Colonic mucosa (tissue), 4 donors: ENCODE results near the gene NOD1. TPM values are rescaled to one million over a fixed set of nuclear protein-coding genes. Genes with fewer than 3 reads are reported as not detected.

Source experiments
- DNase-seq: peaks from one replicate; pipeline ENCODE4 v3.0.0-alpha.2; 2020
- H3K27ac ChIP-seq: fragments of 200-600 bp; one replicate; pipeline ENCODE4 v1.8.0; 2021
- H3K27me3 ChIP-seq: fragments of 200-600 bp; one replicate; pipeline ENCODE4 v1.8.0; 2021
- H3K36me3 ChIP-seq: fragments of 200-600 bp; one replicate; pipeline ENCODE4 v1.8.0; 2021
- H3K4me1 ChIP-seq: fragments of 200-600 bp; one replicate; pipeline ENCODE4 v1.8.0; 2021; ENCODE audit warnings: mild to moderate bottlenecking
- H3K4me3 ChIP-seq: fragments of 200-600 bp; one replicate; pipeline ENCODE4 v1.8.0; 2021
- H3K9ac ChIP-seq, 2 donors: one replicate each; pipeline ENCODE4 v1.7.0; 2013; ENCODE audit warnings: control low read depth in 2 of 2, low read depth in 2 of 2, low read length in 2 of 2
- H3K9me3 ChIP-seq: fragments of 200-600 bp; one replicate; pipeline ENCODE4 v1.8.0; 2021
- CTCF ChIP-seq: fragments of 200-600 bp; IDR thresholded peaks from one replicate; pipeline ENCODE4 v1.8.0; 2022; ENCODE audit warnings: antibody characterized with exemption, mild to moderate bottlenecking
- intact Hi-C: fragments of 100-400 bp; cut with DNase I; formaldehyde crosslinking; loops from one replicate; pipeline ENCODE4 v1.14.1; 2022
- total RNA-seq, 2 donors: library from RNA; stranded (reverse); fragmentation: NEBNext Ultra II Directional in 1 of 2; extraction: Animal tissue kit (Norgen Biotek cat#: 25700) in 1 of 2; gene quantifications; one replicate each; pipeline ENCODE4 v1.2.1, GENCODE V29; 2021
- donor health status: healthy.
- donor health status: DM: no; HTN: no; CAD: no.
- donor health status: DM: no; HTN: no; CAD: no.

Gene NOD1
- total RNA-seq, 2 donors from 2014 or later: 9.5 to 14.0 TPM

GRCh38 chr7:30523466-30523865 is 44.9 kb upstream of the NOD1 start:
- Histone ChIP-seq H3K27me3 (no peaks in the 10 kb centered on the region), H3K36me3 (no peaks in the 10 kb centered on the region), H3K27ac (no peak overlapping the region), H3K9ac (no peak overlapping the region), H3K9me3 (no peaks in the 10 kb centered on the region), H3K4me3 (no peak overlapping the region), H3K4me1 (no peaks in the 10 kb centered on the region)
- DNase-seq: no peak
- TF ChIP-seq CTCF: no peak
- intact Hi-C loops: no loop called here

- Histone ChIP-seq H3K9ac (no peak overlapping the region), H3K27ac (no peak overlapping the region), H3K36me3 (no peaks in the 10 kb centered on the region), H3K4me1 (no peaks in the 10 kb centered on the region), H3K27me3 (no peaks in the 10 kb centered on the region), H3K9me3 (no peaks in the 10 kb centered on the region), H3K4me3 (no peak overlapping the region)
- intact Hi-C loops: no loop called here
- TF ChIP-seq CTCF: no peak
- no peak for DNase-seq
Observed at GRCh38 chr7:30522159-30522558, 43.6 kb upstream of the NOD1 start.

- H3K4me1 ChIP-seq: no peaks in the 10 kb centered on the region
- peak; percentile 34 for DNase-seq
- intact Hi-C loops: no loop called here
- no peaks in the 10 kb centered on the region for H3K9me3 ChIP-seq
- no peaks in the 10 kb centered on the region for H3K27me3 ChIP-seq
- no peak overlapping the region for H3K4me3 ChIP-seq
- no peaks in the 10 kb centered on the region for H3K36me3 ChIP-seq
- no peak overlapping the region for H3K27ac ChIP-seq
- H3K9ac ChIP-seq: no peak overlapping the region
- TF ChIP-seq CTCF: no peak
Observed at GRCh38 chr7:30521532-30521931, 42.9 kb upstream of the NOD1 start.

GRCh38 chr7:30519122-30519521 is 40.5 kb upstream of the NOD1 start:
- no peak for DNase-seq
- H3K4me1 ChIP-seq: no peaks in the 10 kb centered on the region
- H3K27me3 ChIP-seq: no peaks in the 10 kb centered on the region
- intact Hi-C loops: no loop called here
- no peaks in the 10 kb centered on the region for H3K9me3 ChIP-seq
- no peak for TF ChIP-seq CTCF
- H3K27ac ChIP-seq: no peak overlapping the region
- no peak overlapping the region for H3K4me3 ChIP-seq
- H3K36me3 ChIP-seq: no peaks in the 10 kb centered on the region
- H3K9ac ChIP-seq: no peak overlapping the region

GRCh38 chr7:30515761-30516160 is 37.2 kb upstream of the NOD1 start:
- no peaks in the 10 kb centered on the region for H3K27me3 ChIP-seq
- H3K9ac ChIP-seq: no peak overlapping the region
- no peak for DNase-seq
- H3K36me3 ChIP-seq: no peaks in the 10 kb centered on the region
- no peak overlapping the region for H3K27ac ChIP-seq
- H3K4me1 ChIP-seq: no peaks in the 10 kb centered on the region
- no peak overlapping the region for H3K4me3 ChIP-seq
- H3K9me3 ChIP-seq: no peaks in the 10 kb centered on the region
- TF ChIP-seq CTCF: no peak
- intact Hi-C loops: no loop called here

GRCh38 chr7:30514776-30515175 is 36.2 kb upstream of the NOD1 start:
- no peaks in the 10 kb centered on the region for H3K9me3 ChIP-seq
- no peaks in the 10 kb centered on the region for H3K27me3 ChIP-seq
- H3K36me3 ChIP-seq: no peaks in the 10 kb centered on the region
- no peaks in the 10 kb centered on the region for H3K4me1 ChIP-seq
- intact Hi-C loops: loop anchor here (5.0 kb wide), 2 partner anchors 33 to 48 kb away; no protein-coding TSS in a partner anchor
- no peak overlapping the region for H3K4me3 ChIP-seq
- no peak overlapping the region for H3K9ac ChIP-seq
- DNase-seq: no peak
- no peak for TF ChIP-seq CTCF
- H3K27ac ChIP-seq: no peak overlapping the region
